PFSK-1 (cell line): Measurements from ENCODE around the gene BLTP3B.

Experiments
- FOXP2 ChIP-seq: optimal IDR thresholded peaks from 2 replicates; pipeline ENCODE3; 2011; ENCODE audit warnings: borderline replicate concordance, control low read depth, inconsistent platforms; ENCODE audit not compliant: insufficient read depth; ENCODE audit errors: extremely low read length, extremely low read depth
- POLR2AphosphoS5 ChIP-seq: IDR thresholded peaks from 2 replicates; pipeline ENCODE4 v1.6.1; 2012; ENCODE audit warnings: low read depth, mild to moderate bottlenecking, control low read depth, low read length, moderate library complexity
- REST ChIP-seq, 2 experiments: IDR thresholded peaks; 2 replicates each; pipeline versions ENCODE4 v1.6.1 to v1.8.0; 2011 to 2012; ENCODE audit warnings: low read depth in 2 of 2, low read length in 2 of 2, control low read depth in 1 of 2, inconsistent platforms in 1 of 2, mild to moderate bottlenecking in 1 of 2, moderate library complexity in 1 of 2; ENCODE audit not compliant: insufficient read depth in 1 of 2
- SIN3A ChIP-seq: IDR thresholded peaks from 2 replicates; pipeline ENCODE4 v1.6.1; 2012; ENCODE audit warnings: mild to moderate bottlenecking, low read length, moderate library complexity, borderline replicate concordance; ENCODE audit not compliant: insufficient read depth
- TAF1 ChIP-seq: IDR thresholded peaks from 2 replicates; pipeline ENCODE4 v1.6.1; 2012; ENCODE audit warnings: low read length, control low read depth, borderline replicate concordance; ENCODE audit not compliant: insufficient read depth

Gene BLTP3B

DNA sequence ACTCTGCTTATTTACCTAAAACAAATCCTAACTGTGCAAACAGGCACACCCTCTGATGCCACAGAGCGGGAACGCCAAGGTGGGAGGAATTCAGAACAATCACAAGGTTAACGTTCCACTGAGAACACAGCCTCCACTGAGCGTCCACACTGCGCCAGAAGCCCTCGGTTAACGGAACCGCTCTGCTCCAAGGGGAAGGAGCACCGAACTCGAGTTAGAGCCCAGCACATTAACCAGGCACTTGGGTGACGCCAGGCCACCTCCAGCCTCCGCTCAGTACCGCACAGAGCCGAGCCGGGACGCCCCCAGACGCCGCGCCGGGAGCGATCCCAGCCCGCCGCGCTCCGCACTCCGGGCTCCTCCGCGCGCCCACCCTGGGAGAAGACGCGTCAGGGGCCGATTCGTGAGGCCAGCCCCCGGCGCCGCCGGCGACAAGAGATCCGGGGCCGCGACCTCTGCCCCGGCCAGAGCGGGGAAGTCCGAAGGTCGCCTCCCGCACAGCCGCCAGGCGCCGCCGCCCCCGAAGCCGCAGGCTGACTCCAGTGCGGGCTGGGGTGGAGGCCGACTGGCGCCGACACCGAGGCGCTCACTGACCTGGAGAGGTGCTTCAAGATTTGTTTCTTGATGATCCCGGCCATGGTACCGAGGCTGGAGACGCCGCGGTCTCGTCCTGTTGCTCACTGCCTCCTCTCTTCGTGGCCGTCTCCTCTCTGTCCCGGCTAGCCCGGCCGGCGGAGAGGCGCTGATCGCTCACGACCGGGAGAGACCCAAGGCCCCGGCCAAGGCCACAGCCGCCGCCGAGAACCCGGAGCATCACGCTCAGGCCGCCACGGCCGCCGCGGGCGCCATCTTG is 450 bp downstream of the BLTP3B start:
- TF ChIP-seq SIN3A (peak; percentile 56; the same call in 1 of the 2 replicates), REST (IDR thresholded peaks at IDR 0.05; ENCODE audit: insufficient read depth in 1 of 2, low read depth in 2 of 2, low read length in 2 of 2) (peak; percentile 12 to 59; a peak in 2 of 4 replicates), POLR2AphosphoS5 (peak; percentile 95), TAF1 (peak; percentile 95), FOXP2 (peak; percentile 15)

DNA sequence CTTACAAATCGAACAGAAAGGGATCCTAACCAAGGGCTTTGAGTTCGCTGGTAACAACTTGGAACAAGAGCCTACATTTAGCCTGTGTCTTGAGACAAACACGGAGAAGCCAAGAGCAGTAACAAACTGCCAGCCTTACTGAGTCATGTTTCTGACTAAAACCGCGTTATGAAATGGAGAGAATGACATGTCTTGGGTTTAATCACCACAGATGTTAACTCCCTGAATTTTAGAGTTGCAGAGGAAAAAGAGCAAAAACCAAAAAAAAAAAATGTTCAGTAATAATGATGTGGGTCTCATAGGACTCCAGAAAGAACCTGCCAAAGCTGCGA is 1.0 kb downstream of the BLTP3B start:
- TF ChIP-seq REST (IDR thresholded peaks at IDR 0.05; ENCODE audit: insufficient read depth in 1 of 2, low read depth in 2 of 2, low read length in 2 of 2): no peak
- no peak for TF ChIP-seq POLR2AphosphoS5
- TF ChIP-seq FOXP2: no peak
- TF ChIP-seq TAF1: no peak
- peak; percentile 77; the same call in 1 of the 2 replicates for TF ChIP-seq SIN3A

- TF ChIP-seq SIN3A (no peak), FOXP2 (no peak), POLR2AphosphoS5 (no peak), TAF1 (no peak), REST (IDR thresholded peaks at IDR 0.05; ENCODE audit: insufficient read depth in 1 of 2, low read depth in 2 of 2, low read length in 2 of 2) (no peak)
These were observed 3.9 kb downstream of the BLTP3B start for GRCh38 chr12:100138803-100139098.

- TF ChIP-seq SIN3A (no peak), REST (IDR thresholded peaks at IDR 0.05; ENCODE audit: insufficient read depth in 1 of 2, low read depth in 2 of 2, low read length in 2 of 2) (no peak), TAF1 (no peak), FOXP2 (no peak), POLR2AphosphoS5 (no peak)
These were observed 4.4 kb downstream of the BLTP3B start for GRCh38 chr12:100138048-100138802.
